GM18867 (cell line): ENCODE results near the gene CPPED1.

ENCODE experiments used
- ATAC-seq: cut with Tn5 transposase; IDR thresholded peaks from one replicate; pipeline ENCODE4 v1.9.1; 2021; ENCODE audit warnings: mild to moderate bottlenecking, moderate library complexity; ENCODE audit not compliant: unreplicated experiment

The CPPED1 gene

DNA sequence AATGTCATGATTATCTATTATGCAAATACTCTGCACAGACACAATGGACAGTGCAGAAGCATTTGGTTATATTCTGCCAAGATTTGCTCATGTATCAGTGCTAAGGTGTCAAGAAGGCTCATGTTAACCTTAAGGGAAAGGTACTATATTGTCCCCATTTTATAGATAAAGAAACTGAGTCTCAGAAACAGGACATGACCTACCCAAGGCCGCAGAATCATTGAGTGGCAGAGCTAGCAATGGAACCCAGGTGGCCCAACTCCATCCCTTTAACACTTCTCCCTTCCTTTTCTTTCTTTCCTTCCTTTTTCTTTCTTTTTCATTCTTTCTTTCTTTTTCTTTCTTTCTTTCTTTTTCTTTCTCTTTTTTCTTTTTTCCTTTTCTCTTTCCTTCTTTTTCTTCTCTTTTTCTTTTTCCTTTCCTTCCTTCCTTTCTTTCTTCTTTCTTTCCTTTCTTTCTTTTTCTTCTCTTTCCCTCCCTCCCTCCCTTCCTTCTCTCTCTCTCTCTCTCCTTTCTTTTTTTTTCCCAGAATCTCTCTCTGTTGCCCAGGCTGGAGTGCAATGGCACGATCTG, 149.8 kb downstream of the CPPED1 start:
- no peak for ATAC-seq

DNA sequence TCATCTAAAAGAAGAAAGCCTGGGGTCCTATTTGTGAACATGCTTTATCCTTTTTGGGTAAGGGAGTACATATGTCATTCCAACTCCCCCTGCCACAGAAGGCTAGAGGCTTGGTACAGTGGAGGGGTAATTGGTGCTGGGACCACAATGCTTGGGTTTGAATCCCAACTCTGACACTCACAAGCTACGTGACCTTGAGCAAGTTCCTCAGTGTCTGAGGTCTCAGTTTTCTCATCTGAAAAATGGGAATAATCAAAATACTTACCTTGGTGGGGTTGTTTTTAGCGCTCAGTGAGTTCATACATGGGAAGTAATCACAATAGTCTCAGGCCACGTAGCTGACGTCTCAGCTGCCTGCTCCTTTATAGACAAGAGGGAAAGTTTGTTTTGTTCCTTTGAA, 150.8 kb downstream of the CPPED1 start:
- ATAC-seq, result no peak

DNA sequence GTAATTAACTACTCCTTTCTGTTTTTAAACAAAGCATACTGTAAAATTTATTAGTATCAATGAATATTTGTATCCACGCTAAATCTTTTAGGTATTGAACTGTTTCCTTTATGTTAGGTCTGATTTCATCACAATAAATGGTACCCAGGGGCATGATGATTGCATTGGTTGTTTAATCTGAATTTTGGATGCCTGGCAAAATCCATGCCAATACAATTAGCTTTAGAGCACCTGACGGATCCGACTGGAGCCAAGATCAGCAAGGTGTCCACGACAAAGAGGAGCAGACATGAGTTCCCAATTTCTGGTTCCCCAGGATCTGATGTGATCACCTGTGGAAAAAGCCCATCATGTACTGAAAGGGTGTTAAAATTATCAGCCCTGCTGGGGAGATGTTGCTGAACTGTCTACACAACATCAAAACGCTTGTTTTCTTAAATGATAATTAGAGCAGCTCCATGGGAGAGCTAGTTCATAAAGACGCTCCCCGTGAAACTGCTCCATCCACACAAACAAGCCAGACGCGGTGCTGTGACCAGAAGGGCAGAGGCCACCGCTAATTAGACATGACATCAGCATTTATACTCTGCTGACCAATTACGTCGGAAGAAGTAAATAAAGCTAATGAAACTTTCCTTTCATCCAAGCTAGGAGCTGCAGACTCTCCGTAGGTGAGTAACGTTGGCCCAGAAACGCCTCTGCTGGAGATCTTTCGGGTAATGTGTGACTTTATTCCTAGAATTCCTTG, 151.7 kb downstream of the CPPED1 start:
- no peak for ATAC-seq

DNA sequence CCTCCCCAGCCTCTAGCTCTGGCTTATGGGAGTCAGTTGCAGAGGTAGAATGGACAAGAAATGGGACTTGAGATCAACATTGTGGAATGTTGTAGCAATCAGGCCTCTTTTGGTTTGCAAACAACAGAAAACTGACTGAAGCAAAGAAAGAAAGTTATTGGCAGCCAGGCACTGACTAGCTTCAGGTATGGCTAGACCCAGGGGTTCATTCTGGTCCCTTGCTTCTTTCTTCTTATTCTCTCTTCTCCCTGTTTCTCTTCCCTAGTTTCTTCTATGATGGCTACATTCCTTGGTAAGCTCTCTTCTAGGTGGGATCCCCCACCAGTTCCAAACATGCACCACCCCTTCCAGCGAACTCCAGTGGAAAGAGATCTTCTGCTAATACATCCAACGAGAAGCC, 154.3 kb downstream of the CPPED1 start:
- ATAC-seq, result no peak

DNA sequence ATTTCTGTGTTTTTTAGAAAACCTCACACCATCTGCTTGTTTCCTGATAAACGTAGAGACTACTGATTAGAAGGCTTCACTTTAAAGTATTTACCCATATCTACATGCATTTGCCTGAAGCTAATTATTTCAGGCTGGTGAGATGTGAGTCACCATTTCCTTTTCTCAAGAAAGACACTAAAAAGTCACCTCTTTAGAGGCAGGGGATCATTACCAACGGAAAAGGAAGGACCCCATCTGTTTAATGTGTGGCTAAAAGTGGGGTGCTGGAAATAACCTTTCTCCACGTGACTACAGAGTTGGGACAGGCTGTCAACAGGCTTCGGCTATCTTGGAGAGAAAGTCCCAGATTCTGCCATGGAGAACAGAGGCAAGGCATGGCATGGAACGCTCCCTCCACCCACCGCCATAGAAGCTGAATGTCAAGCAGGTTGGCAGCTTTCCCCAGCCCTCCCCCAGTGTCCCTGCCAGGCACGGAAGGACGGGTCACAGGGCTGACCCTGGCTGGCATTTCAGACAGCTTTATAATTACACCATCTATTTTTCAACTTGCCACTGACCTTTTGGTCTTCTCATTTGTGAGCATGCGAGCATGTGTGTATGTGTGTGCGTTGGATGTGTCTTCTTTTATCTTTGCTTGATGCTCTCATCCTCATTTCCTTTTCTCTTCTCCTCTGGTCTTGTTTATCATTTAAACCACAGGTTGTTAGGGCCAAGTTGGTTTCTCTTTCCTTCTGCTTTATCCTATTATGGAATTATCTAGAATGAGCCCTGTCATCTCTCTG, 157.0 kb downstream of the CPPED1 start:
- peak; percentile 45 for ATAC-seq

DNA sequence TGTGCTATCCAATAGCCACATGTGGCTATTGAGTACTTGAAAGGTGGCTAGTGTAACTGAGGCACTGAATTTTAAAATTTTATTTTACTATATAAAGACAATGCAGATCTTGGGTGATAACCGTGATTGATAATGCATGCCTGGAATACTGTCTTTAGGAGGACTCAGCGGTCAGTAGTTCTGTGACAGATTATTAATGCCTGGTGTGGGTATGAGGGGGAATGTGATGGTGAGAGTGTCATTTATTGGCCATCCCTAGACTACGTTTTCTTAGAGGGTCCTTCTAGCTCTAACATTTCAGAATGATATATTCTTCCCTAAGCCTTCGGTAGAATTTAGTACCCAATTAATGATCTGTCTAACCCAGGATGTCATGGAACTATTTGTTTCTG, 157.6 kb downstream of the CPPED1 start:
- no peak for ATAC-seq

DNA sequence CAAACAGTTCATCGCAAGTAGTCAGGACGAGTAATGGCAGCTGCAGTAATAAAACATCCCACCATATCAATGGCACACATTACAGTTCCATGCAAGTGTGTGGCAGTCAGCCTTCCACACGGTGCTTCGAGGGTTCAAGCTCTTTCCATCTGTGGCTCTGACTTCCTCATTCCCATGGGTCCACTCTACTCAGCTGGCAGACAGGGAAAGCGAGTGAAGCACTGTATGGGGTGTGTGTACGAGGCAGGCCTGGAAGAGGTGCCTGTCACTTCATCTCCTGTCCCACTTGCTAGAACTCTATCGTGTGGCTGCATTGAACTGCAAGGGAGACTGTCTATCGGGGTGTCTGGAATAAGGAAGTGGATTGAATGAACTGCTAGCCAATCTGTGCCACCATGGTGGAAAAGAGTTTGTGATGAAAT, 160.6 kb downstream of the CPPED1 start:
- no peak for ATAC-seq

DNA sequence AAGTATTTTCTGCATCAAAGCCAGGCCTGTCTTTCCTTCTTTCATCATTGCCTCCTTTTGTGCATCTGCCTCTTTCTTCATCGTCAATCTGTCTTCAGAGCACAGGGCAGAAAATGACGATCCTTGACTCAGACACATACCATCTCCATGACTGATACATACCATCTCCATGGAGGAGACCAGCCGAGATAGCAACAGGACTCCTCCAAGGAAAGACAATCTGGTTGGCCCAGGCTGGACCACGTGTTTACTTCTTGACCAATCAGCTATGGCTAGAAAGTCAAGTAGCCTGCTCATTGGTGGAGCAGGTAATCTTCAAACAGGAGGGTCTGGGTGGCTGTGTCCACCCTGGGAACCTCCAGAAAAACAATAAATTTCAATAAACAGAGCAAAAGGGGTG, 164.6 kb downstream of the CPPED1 start:
- no peak for ATAC-seq

DNA sequence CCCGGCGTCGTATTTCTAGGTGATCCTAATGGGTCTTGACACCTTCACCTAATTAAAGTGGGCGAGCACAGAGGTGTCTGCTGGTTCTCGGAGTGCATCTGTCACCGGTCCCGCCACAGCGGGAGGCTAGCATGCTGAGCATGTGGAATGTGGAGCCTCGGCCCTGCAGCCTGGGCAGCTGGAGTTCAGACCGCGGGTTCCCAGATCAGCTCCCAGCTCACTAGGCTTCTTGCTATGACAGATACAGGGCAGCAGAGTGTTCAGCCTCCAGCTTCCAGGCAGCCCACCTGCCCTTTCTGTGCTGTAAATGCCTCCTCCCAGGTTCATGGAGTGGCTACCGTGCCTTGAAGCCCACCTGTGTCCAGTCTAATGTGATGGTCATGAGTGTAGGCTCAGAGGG, 166.7 kb downstream of the CPPED1 start:
- no peak for ATAC-seq

DNA sequence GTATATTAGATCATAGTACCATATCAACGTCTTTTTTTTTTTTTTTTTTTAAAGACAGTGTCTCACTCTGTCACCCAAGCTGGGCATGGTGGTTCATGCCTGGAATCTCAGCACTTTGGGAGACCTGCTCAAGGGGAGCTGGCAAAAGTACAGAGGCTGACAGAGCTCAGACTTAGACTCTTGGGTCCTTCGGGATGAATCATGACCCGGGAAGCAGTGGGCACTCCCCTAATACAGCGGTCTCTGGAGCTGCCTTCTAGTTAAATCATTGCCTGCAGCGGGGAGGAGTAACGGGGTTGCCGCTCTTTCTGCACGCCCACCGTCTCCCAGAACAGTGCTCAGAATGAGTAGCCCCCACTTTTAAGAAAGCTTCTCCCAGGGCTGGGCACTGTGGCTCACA, 174.4 kb downstream of the CPPED1 start:
- ATAC-seq, result no peak

DNA sequence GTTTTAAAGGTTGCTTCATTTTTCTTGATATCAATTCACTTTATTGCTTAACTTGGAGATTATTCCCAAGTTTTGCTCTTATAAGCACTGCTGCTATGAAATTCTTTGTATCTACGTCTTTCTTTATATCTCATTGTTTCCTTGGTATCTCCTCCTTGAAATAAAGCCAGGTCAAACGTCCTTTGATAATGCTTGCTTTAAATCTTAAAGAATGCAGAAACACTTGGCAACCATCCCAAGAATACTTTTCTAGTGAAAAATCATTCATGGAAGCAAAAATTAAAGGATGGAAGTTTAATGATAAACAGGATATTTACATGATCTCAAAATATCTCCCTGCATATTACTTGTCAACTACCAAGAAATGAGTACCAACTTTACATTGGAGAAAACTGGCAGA, 175.2 kb downstream of the CPPED1 start:
- ATAC-seq, result no peak

DNA sequence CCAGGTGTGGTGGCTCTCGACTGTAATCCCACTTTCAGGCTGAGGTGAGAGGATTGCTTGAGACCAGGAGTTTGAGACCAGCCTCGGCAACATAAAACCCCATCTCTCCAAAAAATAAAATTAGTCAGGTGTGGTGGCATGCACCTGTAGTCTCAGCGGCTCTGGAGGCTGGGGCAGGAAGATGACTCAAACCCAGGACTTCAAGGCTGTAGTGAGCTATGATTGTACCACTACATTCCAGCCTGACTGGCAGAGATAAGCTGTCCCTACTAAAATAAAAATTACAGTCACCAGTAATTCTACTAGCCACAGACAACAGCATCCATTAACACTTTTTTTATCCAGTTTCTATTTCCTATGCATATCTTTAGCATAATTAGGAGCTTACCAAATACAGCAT, 176.3 kb downstream of the CPPED1 start:
- ATAC-seq, result no peak

DNA sequence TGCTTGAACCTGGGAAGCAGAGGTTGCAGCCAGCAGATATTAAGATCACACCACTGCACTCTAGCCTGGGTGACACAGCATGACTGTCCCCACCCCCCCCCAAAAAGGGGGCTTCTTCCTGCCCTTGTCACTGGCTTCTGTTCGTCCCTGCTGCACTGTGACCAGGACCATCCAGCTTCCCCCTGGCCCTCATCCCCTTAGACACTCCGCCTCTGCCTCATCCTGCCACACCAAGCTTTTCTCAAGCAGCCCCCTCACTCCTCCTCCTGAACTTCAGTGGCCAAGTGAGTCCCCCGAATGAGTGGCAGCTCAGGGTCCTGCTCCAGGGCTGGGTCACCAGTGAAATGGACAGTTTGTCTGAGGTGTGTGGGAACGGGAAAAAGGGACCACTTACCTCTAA, 177.3 kb downstream of the CPPED1 start:
- ATAC-seq, result no peak

DNA sequence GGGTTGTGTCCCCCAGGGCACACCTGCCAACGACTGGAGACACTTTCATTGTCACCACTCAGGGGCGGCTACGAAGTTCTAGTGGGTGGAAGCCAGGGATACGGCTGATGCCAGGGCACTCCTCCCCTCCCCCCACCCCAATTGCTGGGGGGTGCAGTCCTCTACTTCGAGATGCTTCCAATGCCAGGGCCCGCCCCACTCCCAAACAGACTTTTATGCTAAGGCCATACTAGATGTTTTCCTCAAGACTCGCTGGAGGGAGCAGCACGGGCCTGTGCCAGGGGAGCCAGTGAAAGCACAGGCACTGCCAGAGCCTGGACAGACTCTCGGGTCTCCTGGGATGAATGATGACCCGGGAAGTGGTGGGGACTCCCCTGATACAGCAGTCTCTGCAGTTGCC, 178.0 kb downstream of the CPPED1 start:
- no peak for ATAC-seq

DNA sequence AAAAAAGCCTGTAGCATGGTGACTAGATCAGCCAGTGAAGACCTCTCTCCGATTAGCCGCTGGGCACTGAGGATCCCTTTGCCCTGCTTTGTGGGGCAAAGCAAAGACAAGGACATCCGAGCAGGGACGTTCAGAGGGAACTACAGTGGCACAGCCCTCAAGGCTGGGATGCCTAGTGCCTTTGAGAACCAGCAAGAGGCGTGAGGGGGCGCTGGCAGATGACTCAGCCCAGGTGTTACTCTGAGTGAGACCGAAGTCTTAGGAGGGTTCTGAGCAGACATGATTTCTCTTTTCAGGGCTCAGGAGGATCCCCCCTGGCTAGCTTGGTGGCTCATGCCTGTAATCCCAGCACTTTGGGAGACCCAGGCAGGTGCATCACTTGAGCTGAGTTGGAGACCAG, 178.6 kb downstream of the CPPED1 start:
- ATAC-seq, result no peak

DNA sequence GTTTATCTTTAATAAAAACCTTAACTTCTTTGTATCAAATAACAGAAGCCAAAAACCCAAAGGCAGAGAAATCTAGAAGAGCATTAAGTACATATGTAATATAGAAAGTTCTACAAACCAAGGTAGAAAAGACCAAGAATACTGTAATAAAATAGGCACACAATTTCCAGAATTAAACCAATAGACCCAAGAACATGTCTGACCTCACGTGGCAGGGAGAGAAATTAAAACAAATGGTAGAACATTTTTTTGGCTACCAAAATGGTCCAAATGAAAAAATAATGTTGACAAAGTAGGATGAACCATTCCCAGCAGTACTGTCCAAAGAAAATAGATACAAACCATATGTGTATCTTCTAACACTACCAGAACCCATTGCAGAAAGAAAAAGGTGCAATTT, 183.5 kb downstream of the CPPED1 start:
- ATAC-seq, result no peak

DNA sequence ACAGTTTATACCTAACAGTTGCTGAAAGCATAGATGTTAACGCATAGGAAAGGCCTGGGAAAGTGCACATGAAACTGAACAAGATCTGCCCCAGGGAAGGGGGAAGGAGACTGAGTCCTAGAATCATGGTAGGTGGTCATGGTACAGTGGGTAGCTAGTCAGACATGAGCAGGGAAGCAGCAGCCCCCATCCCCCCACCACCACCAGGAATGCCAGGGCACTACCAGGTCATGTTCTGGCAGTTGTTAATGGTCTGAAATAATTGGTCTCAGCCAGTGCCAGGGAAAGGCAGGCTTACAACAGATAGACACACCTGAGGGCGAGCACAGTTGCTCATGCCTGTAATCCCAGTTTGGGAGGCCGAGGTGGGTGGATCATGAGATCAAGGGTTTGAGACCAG, 185.2 kb downstream of the CPPED1 start:
- ATAC-seq, result no peak

DNA sequence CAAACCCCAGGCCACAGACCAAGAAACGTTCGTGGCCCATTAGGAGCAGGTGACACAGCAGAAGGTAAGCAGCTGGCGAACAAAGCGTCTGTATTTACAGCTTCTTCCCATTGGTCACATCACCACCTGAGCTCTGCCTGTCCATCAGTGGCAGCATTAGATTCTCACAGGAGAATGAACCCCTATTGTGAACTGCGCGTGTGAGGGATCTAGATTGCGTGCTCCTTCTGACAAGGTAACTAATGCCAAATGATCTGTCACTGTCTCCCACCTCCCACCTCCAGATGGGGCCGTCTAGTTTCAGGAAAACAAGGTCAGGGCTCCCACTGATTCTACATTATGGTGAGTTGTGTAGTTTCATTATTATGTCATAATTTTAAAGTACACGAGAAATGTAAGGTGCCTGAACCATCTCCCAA, 186.3 kb downstream of the CPPED1 start:
- no peak for ATAC-seq

DNA sequence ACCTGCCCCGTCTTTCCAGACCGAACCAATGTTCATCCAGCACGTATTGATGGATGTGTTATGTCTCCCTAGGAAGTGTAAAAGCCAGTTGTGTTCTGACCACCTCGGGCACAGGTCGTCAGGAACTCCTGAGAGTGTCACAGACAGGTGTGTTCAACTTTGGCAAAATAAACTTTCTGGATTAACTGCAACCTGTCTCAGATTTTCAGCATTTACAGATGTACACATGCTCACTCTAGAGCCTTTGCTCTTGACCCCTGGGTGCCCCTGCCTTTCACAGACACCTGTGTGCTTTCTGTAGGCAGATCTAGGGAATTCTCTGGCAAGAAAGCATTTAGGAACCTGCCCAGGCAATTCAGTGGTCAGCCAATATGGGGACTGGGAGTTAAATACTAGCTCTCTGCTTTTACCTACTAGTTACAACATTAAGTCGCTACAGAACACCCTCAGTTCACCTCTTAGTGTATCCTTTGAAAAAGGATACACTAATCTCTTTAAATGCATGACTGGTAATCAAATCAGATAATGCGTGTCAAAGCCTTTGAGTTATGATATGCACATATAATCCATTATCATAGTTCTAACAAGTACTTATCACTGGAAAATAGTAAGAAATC, 188.9 kb downstream of the CPPED1 start:
- no peak for ATAC-seq

DNA sequence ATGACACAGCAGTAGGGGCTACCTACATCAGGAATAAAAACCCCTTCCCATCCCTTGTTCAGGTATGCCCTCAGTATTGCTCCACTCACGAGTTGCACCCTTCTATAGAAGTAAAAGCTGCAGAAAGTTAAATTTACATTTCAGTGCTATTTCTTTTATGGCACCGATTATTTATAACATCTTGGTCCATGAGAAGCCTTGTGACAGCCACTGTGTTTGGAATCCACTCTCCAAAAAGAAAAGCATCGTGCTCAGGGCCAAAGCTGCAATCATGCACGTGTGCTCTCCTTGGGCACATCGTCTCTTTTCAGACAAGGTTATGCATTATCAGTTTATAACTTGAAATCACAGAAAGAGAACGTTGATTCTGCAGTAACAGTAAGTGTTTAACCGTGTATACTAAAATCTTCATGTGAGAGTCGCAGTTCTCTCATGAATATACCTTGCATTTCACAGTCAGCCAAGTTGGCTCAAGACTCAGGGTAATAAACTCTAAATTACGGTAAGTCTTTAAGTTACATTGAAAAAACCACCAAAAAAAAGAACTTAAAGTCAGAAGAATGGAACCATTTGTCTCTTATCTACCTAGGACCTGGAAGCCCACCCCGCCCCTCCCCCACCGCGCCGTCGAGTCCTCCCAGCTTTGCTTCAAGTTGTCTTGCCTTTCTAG, 189.6 kb downstream of the CPPED1 start:
- no peak for ATAC-seq
